Measurements from ENCODE around the gene ASIC1. TPM values are rescaled to one million over a fixed set of nuclear protein-coding genes. Genes with fewer than 3 reads are reported as not detected.

ASIC1 gene
- total RNA-seq, 2 donors from 2014 or later: 4.2 to 5.2 TPM

GRCh38 chr12:50104417-50105366 lies 47.3 kb downstream of the ASIC1 start:
- H3K4me3 ChIP-seq (ENCODE audit: low read length): no peak overlapping the region
- Mint-ChIP-seq H3K36me3 (ENCODE audit: low read depth) (peaks cover 20% of the 10 kb centered on the region), H3K27ac (no peak overlapping the region)

GRCh38 chr12:50105913-50106450 lies 48.6 kb downstream of the ASIC1 start:
- Histone ChIP-seq H3K4me3 (ENCODE audit: low read length) (no peak overlapping the region), H3K36me3 (ENCODE audit: control insufficient read depth, insufficient read depth, low read length) (peaks cover 11% of the 10 kb centered on the region), H3K9me3 (ENCODE audit: control insufficient read depth, low read length) (no peaks in the 10 kb centered on the region), H3K9ac (ENCODE audit: extremely low read depth, low read length, poor library complexity, severe bottlenecking) (no peak overlapping the region), H3K27me3 (ENCODE audit: control insufficient read depth, insufficient read depth, low read length, poor library complexity, severe bottlenecking) (no peaks in the 10 kb centered on the region), H3K4me1 (ENCODE audit: control insufficient read depth, insufficient read depth, low read length) (peaks cover 15% of the 10 kb centered on the region), H3K27ac (ENCODE audit: low read depth, low read length) (no peak overlapping the region)
- H3K4me1 Mint-ChIP-seq: peaks cover 26% of the 10 kb centered on the region
- no peak overlapping the region for H3K4me3 Mint-ChIP-seq
- TF ChIP-seq CTCF (conservative IDR thresholded peaks at IDR 0.05): no peak
- 95 to 96% methylated on average over 7 to 12 of the region's 12 CpGs for WGBS, 2 experiments (ENCODE audit: insufficient coverage in 1 of 2, insufficient read length in 1 of 2)
- no peak for DNase-seq
- no peak overlapping the region for H3K27ac Mint-ChIP-seq
- H3K27me3 Mint-ChIP-seq (ENCODE audit: insufficient read depth): peaks cover 5% of the 10 kb centered on the region
- H3K36me3 Mint-ChIP-seq (ENCODE audit: low read depth): peaks cover 10% of the 10 kb centered on the region
- H3K9me3 Mint-ChIP-seq: no peaks in the 10 kb centered on the region

More at GRCh38 chr12:50104417-50105366, 47.3 kb downstream of the ASIC1 start:
- Histone ChIP-seq H3K4me1 (ENCODE audit: control insufficient read depth, insufficient read depth, low read length) (peaks cover 3% of the 10 kb centered on the region), H3K9ac (ENCODE audit: extremely low read depth, low read length, poor library complexity, severe bottlenecking) (no peak overlapping the region), H3K36me3 (ENCODE audit: control insufficient read depth, insufficient read depth, low read length) (peaks cover 17% of the 10 kb centered on the region), H3K27ac (ENCODE audit: low read depth, low read length) (no peak overlapping the region), H3K27me3 (ENCODE audit: control insufficient read depth, insufficient read depth, low read length, poor library complexity, severe bottlenecking) (no peaks in the 10 kb centered on the region), H3K9me3 (ENCODE audit: control insufficient read depth, low read length) (no peaks in the 10 kb centered on the region)
- 89 to 92% methylated on average over 2 to 14 of the region's 14 CpGs for WGBS, 2 experiments (ENCODE audit: insufficient coverage in 1 of 2, insufficient read length in 1 of 2)
- Mint-ChIP-seq H3K4me3 (no peak overlapping the region), H3K27me3 (ENCODE audit: insufficient read depth) (peaks cover 5% of the 10 kb centered on the region), H3K4me1 (peaks cover 17% of the 10 kb centered on the region), H3K9me3 (no peaks in the 10 kb centered on the region)
- DNase-seq: no peak
- no peak for TF ChIP-seq CTCF (conservative IDR thresholded peaks at IDR 0.05)

- no peak overlapping the region for H3K4me3 Mint-ChIP-seq
- Histone ChIP-seq H3K27ac (ENCODE audit: low read depth, low read length) (no peak overlapping the region), H3K4me3 (ENCODE audit: low read length) (no peak overlapping the region), H3K4me1 (ENCODE audit: control insufficient read depth, insufficient read depth, low read length) (peaks cover 18% of the 10 kb centered on the region), H3K36me3 (ENCODE audit: control insufficient read depth, insufficient read depth, low read length) (peaks cover 8% of the 10 kb centered on the region), H3K9me3 (ENCODE audit: control insufficient read depth, low read length) (no peaks in the 10 kb centered on the region), H3K9ac (ENCODE audit: extremely low read depth, low read length, poor library complexity, severe bottlenecking) (no peak overlapping the region), H3K27me3 (ENCODE audit: control insufficient read depth, insufficient read depth, low read length, poor library complexity, severe bottlenecking) (no peaks in the 10 kb centered on the region)
- 83 to 85% methylated on average over 3 of the region's 3 CpGs for WGBS, 2 experiments (ENCODE audit: insufficient coverage in 1 of 2, insufficient read length in 1 of 2)
- peaks cover 5% of the 10 kb centered on the region for H3K27me3 Mint-ChIP-seq (ENCODE audit: insufficient read depth)
- H3K36me3 Mint-ChIP-seq (ENCODE audit: low read depth): peaks cover 4% of the 10 kb centered on the region
- no peak overlapping the region for H3K27ac Mint-ChIP-seq
- H3K4me1 Mint-ChIP-seq: peaks cover 24% of the 10 kb centered on the region
- TF ChIP-seq CTCF (conservative IDR thresholded peaks at IDR 0.05): no peak
- H3K9me3 Mint-ChIP-seq: no peaks in the 10 kb centered on the region
- no peak for DNase-seq
These were observed 49.5 kb downstream of the ASIC1 start for GRCh38 chr12:50106907-50107306.
